Fibroblast of peridontal ligament (primary cell): ENCODE results near the gene TSPAN3.

Source experiments
- DNase-seq: peaks from one replicate; pipeline ENCODE4 v3.0.0-alpha.2; 2010; ENCODE audit errors: extremely low read depth

TSPAN3 gene

DNA sequence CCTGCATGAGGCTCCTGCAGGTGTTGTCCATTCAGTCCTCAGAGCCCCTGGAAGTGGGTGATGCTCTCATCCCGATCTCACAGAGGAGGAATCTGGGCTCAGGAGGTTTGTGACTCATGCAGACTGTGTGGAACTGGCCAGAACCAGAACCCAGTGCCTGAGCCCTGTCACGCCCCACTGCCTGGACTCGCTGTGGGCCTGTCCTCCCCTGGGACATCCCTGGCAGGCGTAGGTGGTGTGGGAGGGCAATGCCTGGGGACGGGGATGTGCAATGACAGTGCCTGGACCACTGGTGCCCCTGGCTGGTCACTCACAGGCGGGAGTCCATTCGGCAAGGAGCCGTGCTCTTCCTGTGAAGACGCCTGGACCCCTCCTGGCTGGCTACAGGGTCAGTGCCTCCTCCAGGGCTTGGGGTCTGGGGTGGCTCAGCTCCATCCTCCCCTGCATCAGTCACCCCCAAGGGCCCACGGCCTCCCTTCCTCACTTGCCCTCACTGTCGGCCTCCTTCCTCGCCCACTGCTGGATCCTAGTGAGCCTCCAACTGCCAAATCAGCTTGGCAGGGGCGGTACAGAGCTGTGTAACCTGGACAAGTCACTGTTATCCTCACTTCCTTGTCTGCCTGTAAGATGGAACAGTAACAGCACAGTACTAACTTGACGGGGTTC, 61.1 kb downstream of the TSPAN3 start:
- peak; percentile 5 for DNase-seq

DNA sequence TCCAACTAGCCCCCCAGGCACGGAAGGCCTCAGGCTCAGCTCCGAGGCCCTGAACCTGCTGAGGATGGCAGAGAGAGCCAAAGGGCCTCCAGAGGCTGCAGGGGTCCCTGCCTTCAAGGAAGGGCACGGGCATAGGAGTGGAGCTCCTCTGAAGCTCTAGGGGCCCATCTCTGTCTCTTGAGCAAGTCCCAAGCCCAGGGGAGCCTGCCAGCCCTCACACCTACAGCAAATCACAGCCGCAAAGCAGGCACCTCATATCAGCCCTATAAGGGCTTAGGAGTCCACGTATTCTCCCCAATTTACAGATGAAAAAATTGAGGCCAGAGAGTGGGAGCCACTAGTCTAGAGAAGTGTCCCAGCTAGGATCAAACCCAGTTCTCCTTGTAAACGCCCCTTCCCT, 61.7 kb downstream of the TSPAN3 start:
- no peak for DNase-seq

DNA sequence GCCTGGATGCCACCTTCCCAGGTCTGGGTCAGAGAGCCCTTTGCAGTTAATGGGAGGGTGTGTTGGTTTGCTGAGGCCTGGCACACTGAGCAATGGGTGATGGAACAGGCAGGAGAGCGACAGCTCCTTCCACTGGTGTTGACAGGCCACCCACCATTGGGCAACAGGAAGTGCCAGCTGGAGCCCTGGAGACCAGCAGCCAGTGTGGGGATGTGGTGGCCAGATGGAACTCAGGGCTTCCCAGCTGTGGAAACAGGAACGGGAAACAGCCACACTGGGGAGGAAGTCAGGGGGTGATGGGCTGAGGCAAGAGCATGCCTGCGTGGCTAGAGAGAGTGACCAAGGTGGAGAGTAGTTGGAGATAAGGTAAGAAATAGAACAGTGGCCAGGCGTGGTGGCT, 66.7 kb downstream of the TSPAN3 start:
- no peak for DNase-seq

DNA sequence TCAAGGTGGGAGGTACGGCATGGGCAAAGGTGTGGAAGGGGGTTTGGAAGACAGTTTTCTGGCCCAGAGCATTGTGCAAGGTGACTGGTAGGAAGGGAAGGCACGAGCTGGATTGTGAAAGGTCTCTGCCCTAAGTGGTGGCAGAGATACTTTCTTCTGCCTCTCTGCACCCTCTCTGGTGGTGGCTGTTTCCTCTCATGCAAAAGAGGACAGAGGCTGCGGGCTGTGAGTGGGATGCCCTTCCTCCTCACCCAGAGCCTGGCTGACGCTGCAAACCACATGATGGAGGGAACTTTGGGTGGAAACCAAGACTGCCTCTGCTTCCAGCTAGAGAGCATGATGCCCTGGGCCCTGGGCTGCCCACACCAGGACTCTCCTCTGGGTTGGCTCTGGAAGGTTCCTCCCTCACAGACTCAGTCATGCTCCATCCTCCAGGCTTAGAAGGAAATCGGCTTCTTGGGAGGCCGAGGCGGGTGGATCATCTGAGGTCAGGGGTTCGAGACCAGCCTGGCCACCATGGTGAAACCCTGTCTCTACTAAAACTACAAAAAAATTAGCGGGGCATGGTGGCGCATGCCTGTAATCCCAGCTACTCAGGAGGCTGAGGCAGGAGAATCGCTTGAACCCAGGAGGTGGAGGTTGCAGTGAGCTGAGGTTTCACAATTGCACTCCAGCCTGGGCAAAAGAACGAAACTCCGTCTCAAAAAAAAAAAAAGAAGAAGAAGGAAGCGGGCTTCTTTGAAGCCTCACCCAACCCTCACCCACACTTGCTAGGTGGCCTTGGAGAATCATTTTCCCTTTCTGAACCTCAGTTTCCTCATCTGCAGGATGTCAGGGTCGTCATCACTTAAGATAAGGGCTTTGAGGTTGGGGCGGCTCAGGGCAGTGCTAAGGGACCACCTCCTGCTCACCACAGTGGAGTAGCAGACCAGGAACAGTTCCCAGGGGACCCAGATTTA, 67.7 kb downstream of the TSPAN3 start:
- DNase-seq, result no peak

DNA sequence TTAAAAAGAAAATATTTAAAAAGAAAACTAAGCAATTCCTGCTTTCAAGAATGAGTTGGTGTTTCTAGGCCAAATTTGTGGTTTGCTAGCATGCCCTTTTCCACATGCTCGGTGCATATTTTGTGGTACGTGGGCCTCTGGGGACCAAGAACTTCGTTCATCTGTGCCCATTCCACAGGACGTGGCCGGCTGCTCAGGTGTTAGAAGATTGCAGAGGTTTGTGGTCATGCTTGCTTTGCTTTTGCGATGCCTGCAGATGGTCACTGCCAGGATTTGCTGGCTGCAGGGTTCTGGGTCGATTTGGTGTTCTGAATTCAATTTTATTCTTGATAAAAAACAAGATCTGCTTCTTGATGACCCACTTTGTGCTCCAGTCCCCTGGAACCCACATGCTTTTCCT, 68.5 kb downstream of the TSPAN3 start:
- DNase-seq, result peak; percentile 47

DNA sequence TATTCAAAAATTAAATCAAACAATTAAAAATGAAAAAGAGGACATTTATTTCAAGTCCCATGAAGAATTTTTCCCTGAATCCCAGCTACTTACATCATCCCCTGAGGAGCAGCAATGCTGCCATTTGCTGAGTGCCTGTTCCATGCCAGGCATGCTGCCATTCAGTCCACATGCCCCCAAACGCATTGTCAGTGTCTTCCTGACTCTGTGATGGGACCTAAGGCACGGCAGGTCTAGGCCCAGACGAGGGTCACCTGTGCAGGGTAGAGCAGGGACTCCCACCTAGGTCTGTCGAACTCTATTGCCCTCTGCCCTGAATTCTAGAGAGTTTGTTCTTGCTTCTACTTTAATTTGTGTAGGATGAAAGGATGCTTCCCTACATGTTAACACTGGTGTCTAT, 68.9 kb downstream of the TSPAN3 start:
- DNase-seq, result no peak

DNA sequence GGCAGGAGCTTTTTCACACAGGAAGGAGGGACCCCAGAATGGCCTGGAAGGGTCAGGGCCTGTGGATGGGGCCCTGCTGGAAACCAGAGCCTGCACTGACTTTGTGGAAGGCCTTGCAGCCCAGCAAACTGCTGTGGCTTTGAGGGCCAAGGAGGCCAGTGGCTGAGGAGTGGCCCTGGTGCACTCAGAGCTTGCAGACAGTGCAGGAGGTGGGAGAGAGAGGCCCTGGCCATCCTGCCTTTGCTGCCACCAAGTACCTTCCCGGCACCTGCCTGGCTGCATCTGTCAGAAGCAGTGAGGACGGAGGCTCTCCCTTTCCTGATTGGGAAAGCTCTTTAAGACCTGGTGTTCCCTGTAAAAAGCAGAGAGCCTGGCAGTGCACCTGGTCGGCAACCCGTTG, 69.6 kb downstream of the TSPAN3 start:
- no peak for DNase-seq

DNA sequence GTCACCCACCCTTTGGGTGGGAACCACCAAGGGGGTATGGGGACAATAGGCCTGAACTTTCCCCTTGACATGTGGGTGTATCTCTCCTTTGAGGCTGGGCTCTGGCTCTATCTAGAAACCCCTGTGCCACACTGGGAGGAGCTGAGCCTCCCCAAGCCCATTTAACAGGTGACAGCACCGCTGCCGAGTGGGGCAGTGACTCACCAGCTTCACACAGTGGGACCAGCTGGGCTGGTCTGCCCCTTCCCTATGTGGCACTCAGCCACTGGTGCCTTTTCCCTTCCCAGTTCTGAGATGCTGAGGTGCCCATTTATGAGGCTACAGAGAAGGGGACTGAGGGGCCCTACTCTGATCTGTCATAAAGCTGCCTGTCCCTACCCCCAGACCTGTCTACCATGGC, 70.9 kb downstream of the TSPAN3 start:
- no peak for DNase-seq

DNA sequence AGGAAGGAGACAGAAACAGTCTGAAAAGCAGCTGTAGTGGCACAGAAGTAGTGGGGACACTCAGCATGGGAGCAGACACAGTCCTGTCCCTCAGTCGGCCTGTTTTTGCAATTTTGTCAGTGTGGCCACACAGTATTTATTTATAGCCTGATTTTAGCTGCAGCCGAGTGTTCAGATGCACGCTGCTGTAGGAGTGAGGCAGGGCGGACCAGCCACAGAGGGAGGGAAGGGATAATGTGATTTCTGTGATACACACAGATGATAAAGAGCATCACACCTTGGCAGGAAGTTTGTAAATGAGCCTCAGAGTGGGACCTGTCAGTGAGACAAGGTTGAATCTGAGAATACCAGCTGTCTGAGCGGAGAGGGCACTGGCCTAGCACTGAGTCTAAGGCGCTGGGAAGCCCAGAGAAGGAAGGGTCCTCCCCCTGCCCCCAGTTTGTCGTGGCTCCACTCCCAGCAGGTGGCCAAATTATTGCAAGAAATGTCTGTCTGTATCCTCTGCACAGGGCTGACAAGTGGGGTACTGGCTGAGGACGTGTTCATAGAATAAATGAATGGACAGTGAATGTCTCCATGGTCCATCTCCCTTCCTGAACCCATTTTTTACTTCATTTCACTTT, 72.1 kb downstream of the TSPAN3 start:
- no peak for DNase-seq

DNA sequence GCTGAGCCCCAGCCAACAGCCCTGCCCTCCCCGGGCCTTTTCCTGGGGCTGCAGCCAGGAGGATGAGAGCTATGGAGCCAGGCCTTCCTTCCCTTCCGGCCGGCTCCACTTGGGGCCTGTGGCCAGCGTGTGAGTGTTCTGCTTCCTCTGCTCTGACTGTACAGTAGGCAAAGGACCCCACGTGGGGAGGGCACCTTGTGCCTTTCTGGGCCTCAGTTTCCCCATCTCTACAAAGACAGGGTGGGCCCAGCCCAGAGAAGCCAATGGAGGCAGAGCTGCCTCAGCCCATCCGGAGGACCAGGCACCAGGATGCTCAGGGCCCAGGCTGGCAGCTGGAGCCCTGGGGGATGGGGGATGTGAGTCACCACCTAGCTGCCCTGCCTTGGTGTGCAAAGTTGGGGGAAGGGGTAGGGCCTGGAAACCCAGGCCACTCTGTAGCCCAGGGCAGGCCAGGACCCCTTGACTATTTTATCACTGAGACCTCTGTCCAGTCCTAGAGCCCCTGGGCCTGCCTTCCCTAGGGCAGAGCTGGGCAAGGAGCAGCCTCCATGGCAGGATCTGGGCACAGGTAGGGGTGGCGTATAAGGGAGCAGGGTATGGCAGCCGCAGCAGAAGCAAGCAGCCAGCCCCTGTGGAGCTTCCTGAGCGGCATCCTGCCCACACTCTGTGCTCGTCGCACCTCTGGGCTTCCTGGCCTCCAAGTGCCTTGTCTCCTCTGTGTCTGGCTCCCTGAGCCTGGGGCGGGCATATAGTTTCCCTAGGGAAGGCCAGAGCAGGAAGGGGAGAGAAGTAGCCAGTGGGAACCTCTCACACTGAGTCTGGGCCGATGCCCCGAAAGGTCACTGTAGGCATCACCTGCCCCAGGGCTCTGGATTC, 74.1 kb downstream of the TSPAN3 start:
- DNase-seq, result no peak

DNA sequence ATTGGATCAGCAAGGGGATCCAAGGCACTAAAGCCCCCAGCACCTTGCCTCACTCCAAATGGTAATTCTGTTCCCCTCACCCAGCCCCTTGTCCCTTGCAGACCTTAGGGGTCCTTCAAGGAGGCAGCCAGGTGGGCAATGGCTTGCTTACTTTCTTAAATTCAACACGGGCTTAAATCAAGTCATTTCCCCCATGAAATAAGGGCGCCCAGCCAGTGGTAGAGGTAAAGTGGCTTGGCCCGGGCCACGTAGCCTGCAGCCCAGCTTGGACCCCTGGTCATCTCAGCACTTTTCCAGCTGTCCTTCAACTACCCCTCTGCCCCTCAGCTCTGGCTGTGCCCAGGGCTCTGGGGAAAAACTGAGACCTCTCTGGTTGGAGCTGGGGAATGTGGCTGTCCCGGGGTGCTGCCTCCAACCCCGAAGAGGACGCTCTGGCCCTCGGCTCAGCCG, 74.8 kb downstream of the TSPAN3 start:
- DNase-seq, result no peak

DNA sequence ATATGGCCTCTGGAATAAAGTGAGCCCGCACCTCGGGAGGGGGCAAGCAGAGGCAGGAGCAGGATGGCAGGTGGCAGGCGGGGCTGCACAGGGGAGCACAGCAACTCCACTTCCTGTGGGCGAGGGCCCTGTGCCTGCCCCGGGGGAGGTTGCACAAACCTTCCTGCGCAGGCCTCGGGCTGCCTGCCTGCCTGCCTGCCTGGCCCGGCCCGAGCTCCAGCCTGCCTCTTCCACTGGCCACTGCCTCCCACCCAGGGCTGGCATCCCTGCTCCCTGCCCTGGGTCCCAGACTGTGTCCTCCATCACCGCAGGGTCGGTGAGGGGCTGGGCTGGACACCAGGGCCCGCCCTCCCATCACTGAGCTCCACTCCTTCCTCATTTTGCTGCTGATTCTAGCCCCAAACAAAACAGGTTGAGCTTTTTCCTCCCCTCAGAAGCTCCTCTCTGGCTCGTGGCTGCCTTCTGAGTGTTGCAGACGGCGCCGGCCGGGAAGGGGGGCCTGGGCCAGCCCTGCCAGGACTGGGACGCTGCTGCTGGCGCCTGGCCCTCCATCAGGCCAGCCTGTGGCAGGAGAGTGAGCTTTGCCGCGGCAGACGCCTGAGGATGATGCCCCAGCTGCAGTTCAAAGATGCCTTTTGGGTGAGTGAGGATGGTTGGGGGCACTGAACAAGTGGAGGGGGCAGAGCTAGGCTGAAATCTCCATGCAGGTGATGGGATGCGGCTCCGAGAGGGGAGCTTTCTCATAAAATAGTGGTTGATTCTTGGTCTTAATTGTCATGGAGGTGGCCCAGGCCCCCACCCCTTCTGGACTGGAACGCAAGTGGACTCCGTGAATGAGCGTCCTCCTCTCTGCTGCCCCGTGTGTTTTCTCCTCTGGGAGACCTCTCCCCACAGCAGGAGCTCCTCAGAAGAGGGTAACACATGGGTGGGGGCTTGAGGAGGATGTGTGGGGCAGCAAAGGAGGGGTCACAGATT, 75.7 kb downstream of the TSPAN3 start, which contains the start of gene PSTPIP1:
Gene PSTPIP1 (plus strand): TSS at position 156 of the 975 bp plus-strand sequence. CDS start 448 bp downstream, at position 604.
- peak; percentile 3 for DNase-seq

DNA sequence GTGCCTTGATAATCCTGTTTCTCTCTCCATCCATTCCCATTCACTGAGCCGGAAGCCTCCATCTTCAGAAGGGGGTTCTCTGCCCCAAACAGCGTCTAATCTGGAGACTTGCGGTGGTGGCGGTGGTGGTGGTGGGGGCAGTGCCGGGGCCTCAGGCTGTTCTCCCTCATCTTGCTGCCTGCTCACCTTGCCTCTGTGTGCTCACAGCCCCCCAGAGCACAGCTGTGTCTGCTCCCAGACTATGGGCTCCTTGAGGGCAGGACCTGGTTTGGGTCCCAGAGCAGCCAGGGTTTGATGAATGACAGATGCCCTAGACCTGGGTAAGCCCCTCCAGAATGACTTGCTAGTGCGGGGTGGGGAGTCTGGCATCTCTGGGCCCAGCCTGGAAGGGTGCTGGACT, 76.4 kb downstream of the TSPAN3 start:
- DNase-seq, result no peak

DNA sequence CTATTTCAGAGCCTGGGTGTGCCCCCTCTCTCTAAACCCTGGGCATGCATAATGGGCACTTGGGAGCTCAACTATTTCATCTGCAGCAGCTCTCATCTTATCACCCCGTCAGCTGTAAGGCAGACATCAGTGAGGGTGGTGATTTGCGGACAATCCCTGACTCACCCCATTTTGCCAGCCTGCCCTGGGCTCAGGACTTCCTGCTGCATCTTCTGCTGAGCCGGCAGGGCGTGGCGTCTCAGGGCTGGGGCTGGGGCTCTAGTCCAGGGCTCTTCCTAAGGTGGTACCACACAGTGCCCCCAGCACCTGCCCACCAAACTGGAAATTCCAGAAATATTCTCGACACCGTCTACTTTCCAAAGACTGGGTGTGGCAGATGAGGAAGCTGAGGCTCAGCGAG, 76.9 kb downstream of the TSPAN3 start:
- no peak for DNase-seq

DNA sequence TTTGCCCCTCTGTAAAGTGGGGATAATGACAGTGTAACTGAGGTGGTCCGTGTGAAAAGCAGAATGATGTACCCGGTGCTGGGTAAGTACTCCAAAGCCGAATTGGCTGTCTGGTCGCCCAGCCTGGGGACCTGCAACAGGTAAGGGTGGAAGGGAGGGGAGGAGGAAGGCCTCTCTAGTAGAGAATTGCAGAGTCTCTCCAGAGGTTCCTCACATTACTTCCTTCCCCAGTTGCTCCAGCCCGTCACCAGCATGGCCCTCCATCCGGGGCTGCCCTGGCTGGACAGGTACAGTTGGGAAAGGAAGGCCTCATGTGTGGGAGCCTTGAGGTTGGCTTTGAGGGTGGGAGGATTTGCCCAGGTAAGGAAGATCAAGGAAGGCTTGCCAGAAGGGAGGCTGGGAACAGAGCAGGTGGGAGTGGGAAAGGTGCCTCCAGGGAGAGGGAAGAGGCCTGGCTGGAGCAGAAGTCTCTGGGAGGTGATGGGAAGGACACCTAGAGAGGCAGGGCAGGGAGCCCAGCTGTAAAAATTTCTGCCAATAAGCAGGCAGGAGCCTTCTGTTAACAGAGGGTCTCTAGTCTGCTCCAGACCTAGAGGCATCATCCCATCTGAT, 77.7 kb downstream of the TSPAN3 start:
- no peak for DNase-seq

DNA sequence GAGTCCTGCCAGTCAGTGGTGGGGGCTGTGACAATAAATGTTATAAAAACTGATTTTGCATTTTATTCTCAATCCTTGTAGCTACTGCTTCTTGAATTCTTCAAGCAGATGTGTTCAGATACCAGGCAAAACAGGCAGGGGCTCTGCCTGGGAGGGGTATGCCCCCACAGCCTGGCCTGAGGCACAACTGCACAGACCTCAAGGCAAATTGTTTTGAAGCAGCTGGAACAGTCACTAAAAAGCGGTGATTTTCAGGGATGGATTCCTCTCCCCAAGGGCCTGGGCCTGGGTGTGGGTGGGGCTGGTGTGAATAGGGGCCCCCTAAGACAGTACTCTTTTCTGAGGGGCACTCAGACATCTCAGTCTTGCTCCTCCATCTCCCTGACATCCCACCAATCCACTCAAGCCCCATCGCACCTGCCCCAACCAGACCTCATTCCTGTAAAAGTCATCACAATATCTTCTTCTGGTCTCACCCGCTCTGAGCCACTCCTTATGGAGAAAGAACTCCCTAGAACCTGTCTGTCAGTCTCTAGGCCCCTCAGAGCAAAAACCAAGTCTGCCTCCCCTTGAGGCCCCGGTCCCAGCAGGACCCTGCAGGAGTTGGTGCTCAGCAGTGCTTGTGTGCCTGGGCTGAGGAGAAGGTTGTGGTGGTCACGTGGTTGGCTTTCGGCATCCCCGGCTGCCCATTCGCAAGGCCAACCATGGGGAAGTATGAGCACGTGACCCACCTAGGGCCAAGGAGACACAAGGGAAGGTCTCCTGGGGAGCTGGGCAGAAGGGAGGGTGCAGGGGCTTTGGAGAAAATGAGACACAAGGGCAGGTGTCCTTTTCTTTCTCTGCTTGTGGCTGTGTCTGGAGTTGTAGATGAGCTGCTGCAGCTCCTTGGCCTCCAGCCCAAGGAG, 78.9 kb downstream of the TSPAN3 start:
- DNase-seq, result no peak
